ENCODE data around the gene BEX5.
"Not testable (repeated sequence)": the region's sequence is repeated elsewhere in the genome, so short reads cannot be mapped to it uniquely, and the experiment has no call there.

- not testable (repeated sequence) for TF ChIP-seq CHD2 (IDR thresholded peaks at IDR 0.05; ENCODE audit: low read length, partially characterized antibody); USF2 (IDR thresholded peaks at IDR 0.05); EP300 (IDR thresholded peaks at IDR 0.05); SREBF2 (IDR thresholded peaks at IDR 0.05); RARB (CRISPR knock-in tag; IDR thresholded peaks at IDR 0.05)
Measured at GRCh38 chrX:102140876-102141275, 14.9 kb downstream of the BEX5 start.
